ENCODE data around the gene KCNJ18.
"Not testable (repeated sequence)": the region's sequence is repeated elsewhere in the genome, so short reads cannot be mapped to it uniquely, and the experiment has no call there.

Gene KCNJ18

DNA sequence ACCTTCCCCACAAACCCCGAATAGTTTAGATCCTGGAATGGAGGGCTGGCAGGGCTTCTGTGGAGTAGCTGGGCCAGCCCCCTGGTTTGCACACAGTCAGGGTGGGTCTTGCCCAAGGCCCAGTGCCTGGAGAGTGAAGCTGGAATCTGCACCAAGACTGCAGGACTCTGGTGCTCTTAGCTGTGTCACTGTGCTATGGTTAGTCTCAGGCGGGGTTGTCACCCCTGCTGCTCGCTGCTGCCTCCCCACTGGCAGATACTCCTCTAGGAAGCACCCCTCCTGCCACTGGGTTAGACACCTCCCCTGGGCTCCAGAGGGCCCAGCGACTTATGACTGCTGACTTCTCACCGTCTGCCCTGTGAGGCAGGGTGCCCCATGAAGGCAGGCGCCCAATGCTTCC lies 842 bp upstream of the KCNJ18 start:
- H3K27ac Mint-ChIP-seq, H3K27me3 Mint-ChIP-seq, H3K4me1 Mint-ChIP-seq, H3K9me3 Mint-ChIP-seq, H3K4me3 Mint-ChIP-seq, H3K36me3 Mint-ChIP-seq: not testable (repeated sequence)

DNA sequence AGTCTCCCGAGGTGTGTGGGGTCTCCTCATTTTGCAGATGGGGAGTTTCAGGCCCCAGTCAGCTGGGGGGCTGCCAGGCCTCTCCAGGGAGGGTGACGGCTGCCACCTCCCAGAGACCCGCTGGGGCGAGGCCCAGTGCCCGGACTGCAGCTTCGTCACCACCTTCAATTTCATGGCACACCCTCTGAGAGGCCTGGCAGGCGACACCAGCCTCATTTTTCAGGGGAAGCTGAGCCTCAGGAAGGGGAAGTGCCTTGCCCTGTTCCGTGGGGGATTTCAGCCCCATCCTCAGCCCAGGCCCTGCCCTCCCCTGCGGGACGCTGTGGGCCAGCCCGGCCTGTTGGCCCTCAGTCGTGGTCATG lies 362 bp downstream of the KCNJ18 start:
- H3K36me3 Mint-ChIP-seq, H3K4me3 Mint-ChIP-seq, H3K9me3 Mint-ChIP-seq, H3K4me1 Mint-ChIP-seq, H3K27ac Mint-ChIP-seq, H3K27me3 Mint-ChIP-seq: not testable (repeated sequence)

- not testable (repeated sequence) for H3K4me1 Mint-ChIP-seq, H3K4me3 Mint-ChIP-seq, H3K9me3 Mint-ChIP-seq, H3K36me3 Mint-ChIP-seq, H3K27me3 Mint-ChIP-seq, H3K27ac Mint-ChIP-seq
Measured at GRCh38 chr17:21693391-21693796, 1.1 kb downstream of the KCNJ18 start.

- H3K36me3 Mint-ChIP-seq, H3K4me3 Mint-ChIP-seq, H3K27me3 Mint-ChIP-seq, H3K9me3 Mint-ChIP-seq, H3K27ac Mint-ChIP-seq, H3K4me1 Mint-ChIP-seq: not testable (repeated sequence)
Measured at GRCh38 chr17:21693937-21694336, 1.6 kb downstream of the KCNJ18 start.

DNA sequence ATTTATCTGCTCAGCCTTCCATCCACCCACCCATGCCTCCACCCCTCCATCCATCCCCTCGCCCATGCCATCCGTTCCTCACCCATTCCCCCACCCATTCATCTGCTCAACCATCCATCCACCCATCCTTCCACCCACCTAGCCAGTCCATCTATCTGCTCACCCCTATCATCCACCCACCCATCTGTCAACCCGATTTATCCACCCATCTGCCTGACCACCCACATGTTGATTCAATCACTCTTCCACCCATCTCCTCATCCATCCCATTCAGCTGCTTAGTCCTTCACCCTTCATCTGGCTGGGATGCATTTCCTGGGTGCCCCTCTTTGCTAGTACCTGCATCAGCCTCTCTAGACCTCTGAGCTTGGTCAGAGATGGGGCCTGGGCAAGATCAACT lies 3.9 kb downstream of the KCNJ18 start:
- not testable (repeated sequence) for H3K36me3 Mint-ChIP-seq, H3K4me3 Mint-ChIP-seq, H3K9me3 Mint-ChIP-seq, H3K27ac Mint-ChIP-seq, H3K27me3 Mint-ChIP-seq, H3K4me1 Mint-ChIP-seq

- H3K36me3 Mint-ChIP-seq, H3K27me3 Mint-ChIP-seq, H3K27ac Mint-ChIP-seq, H3K4me1 Mint-ChIP-seq, H3K9me3 Mint-ChIP-seq, H3K4me3 Mint-ChIP-seq: not testable (repeated sequence)
Measured at GRCh38 chr17:21696842-21697507, 4.7 kb downstream of the KCNJ18 start.

DNA sequence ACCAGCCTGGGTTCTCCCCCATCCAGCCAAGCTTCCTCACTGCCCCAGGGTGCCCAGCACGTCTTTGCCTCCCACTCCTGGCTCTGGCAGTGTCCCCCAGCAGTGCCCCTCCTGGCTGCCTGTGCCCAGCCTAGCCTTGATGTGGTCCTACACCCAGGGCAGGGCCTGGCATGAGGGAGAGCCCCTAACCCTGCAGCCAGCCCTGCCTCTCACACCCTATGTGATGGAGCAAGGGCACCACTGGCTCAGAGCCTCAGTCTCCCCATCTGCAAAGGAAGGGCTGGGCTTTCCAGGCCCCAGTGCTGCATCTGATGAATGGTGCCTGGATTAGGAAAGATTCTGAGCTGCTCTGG lies 5.2 kb downstream of the KCNJ18 start:
- not testable (repeated sequence) for H3K9me3 Mint-ChIP-seq, H3K27ac Mint-ChIP-seq, H3K4me3 Mint-ChIP-seq, H3K4me1 Mint-ChIP-seq, H3K36me3 Mint-ChIP-seq, H3K27me3 Mint-ChIP-seq

DNA sequence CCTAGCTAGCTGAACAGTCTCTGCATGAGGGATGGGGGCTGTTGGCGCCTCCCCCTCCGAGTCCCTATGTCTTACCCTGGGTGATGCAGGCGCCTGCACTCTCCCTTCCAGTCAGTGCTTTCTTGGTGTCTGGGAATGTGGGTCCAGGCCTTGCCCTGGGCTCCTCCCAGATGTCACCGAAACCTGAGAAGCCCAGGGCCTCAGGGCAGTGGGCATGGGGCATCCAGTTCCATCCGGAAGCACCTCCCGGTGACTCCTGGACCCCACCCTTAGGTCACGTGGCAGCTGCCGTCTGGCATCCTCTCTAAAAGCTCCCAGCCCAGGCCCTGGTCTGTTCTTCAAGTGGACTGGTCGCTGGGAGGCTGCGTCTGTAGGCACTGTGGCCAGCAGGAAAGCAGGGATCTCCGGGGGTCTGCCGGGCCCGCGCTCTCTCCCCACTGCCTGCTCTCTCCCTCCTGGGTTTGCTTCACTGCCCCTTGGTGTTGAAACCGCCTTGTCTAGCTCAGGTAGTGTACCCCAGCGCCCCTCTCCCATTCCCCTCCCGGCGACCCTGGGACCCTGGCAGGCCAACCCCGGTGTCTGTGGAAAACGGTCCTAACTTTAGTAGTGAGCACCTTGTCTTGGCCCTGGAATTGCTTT lies 6.2 kb downstream of the KCNJ18 start:
- H3K36me3 Mint-ChIP-seq, H3K9me3 Mint-ChIP-seq, H3K4me1 Mint-ChIP-seq, H3K27me3 Mint-ChIP-seq, H3K4me3 Mint-ChIP-seq, H3K27ac Mint-ChIP-seq: not testable (repeated sequence)

DNA sequence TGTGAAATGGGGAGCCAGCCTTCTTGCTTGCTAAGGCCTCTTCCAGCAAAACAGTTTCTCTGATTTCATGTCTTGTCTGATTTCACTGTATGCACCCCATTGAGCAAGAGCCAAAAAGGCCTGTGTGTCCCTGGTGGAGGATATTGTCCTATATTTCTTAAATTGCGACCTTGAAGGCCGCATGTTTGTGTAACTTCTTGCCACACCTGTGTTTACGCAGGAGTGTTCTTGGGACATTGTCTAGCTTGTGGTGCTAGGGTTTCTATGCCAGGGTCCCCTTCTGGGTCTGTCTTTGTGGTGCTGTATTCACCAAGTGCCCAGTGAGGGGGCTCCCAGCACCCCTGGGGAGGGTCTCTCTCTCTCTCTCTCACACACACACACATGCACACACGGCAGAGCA lies 6.8 kb downstream of the KCNJ18 start:
- H3K4me1 Mint-ChIP-seq, H3K27me3 Mint-ChIP-seq, H3K9me3 Mint-ChIP-seq, H3K36me3 Mint-ChIP-seq, H3K27ac Mint-ChIP-seq, H3K4me3 Mint-ChIP-seq: not testable (repeated sequence)

DNA sequence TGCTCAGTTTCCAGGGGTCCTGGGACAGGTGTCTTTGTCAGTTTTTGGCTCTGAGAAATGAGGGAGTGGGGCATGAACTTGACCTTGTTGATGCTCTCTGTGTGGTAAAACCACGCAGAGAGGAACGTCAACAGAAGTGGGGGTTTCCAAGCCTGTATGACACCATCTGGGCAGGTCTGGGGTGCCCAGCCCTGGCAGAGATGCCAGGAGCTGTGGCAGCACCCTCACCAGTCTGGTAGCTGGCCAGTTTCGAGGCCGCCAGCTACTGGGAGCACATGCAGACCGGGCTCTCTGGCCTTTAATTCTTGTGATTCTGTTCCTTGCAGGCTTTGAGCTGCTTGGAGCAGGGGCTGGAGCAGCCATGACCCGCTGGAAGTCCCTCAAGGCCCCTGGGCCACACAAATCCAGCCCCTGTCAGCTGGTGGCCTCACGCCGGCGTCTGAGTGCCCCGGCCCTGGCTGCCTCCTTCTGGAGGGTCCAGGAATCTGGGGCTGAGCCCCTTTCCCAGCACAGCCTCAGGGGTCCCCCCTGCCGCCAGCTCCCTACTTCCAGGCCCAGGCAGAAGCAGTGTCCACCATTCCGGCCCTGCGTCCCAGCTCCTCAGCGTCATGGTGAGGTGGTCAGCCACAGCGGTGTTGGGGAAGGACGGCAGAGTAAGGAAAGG lies 7.4 kb downstream of the KCNJ18 start:
- H3K27ac Mint-ChIP-seq, H3K36me3 Mint-ChIP-seq, H3K4me1 Mint-ChIP-seq, H3K4me3 Mint-ChIP-seq, H3K9me3 Mint-ChIP-seq, H3K27me3 Mint-ChIP-seq: not testable (repeated sequence)

DNA sequence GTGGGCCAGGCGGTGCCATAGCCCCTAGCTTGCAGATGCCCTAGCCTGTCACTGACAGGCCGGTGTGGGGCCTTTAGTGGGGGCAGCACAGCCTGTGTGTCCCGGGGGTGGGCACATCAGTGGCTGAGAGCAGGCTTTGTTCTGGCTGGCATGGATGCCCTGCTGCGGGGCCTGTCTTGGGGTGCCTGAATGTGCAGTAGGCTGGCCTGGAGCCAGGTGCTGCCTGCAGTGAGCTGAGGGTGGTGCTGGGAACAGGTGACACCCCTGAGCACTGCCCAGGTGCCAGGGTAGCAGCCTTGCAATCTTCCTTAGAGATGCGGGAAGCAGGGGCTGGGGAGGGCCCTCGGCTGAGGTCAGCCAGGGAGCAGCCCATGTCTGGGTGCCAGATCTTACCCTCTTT lies 8.8 kb downstream of the KCNJ18 start:
- H3K36me3 Mint-ChIP-seq, H3K27ac Mint-ChIP-seq, H3K9me3 Mint-ChIP-seq, H3K27me3 Mint-ChIP-seq, H3K4me3 Mint-ChIP-seq, H3K4me1 Mint-ChIP-seq: not testable (repeated sequence)

DNA sequence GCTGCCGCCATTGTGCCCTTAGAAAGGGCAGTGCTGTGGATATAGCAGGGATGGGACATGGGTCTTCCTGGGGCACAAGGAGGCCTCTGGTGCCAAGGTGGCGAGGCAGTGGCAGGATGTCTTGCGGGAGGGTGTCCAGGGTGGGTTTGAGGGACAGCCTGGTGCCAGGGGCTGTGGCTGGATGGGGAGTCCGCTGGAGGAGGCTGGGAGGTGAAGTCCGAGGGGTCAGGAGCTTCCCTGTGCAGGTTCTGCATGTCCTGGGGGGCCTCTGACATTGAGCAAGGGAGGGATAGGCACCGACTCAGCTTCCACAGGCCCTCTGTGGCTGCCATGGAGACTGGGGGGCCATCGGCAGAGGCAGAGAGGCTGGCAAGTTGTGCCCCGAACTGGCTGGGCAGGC lies 9.7 kb downstream of the KCNJ18 start:
- H3K4me1 Mint-ChIP-seq, H3K9me3 Mint-ChIP-seq, H3K27me3 Mint-ChIP-seq, H3K4me3 Mint-ChIP-seq, H3K27ac Mint-ChIP-seq, H3K36me3 Mint-ChIP-seq: not testable (repeated sequence)

DNA sequence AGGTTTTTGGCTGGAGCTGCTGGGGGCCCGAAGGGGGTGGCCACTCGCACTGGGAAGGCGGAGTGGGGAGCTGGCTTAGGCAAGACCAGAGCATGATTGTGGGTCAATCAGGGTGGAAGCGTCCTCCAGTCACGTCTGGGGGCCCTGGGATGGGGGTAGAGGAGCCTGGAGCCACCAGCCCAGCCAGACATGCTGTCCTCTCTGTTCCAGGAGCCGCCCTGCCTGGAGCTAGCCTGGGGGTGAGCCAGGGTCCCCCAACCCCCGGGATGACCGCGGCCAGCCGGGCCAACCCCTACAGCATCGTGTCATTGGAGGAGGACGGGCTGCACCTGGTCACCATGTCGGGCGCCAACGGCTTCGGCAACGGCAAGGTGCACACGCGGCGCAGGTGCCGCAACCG lies 10.2 kb downstream of the KCNJ18 start:
- H3K4me3 Mint-ChIP-seq, H3K9me3 Mint-ChIP-seq, H3K27me3 Mint-ChIP-seq, H3K4me1 Mint-ChIP-seq, H3K36me3 Mint-ChIP-seq, H3K27ac Mint-ChIP-seq: not testable (repeated sequence)

DNA sequence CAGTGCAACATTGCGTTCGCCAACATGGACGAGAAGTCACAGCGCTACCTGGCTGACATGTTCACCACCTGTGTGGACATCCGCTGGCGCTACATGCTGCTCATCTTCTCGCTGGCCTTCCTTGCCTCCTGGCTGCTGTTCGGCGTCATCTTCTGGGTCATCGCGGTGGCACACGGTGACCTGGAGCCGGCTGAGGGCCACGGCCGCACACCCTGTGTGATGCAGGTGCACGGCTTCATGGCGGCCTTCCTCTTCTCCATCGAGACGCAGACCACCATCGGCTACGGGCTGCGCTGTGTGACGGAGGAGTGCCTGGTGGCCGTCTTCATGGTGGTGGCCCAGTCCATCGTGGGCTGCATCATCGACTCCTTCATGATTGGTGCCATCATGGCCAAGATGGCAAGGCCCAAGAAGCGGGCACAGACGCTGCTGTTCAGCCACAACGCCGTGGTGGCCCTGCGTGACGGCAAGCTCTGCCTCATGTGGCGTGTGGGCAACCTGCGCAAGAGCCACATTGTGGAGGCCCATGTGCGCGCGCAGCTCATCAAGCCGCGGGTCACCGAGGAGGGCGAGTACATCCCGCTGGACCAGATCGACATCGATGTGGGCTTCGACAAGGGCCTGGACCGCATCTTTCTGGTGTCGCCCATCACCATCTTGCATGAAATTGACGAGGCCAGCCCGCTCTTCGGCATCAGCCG lies 10.8 kb downstream of the KCNJ18 start:
- not testable (repeated sequence) for H3K4me1 Mint-ChIP-seq, H3K27ac Mint-ChIP-seq, H3K9me3 Mint-ChIP-seq, H3K36me3 Mint-ChIP-seq, H3K4me3 Mint-ChIP-seq, H3K27me3 Mint-ChIP-seq

DNA sequence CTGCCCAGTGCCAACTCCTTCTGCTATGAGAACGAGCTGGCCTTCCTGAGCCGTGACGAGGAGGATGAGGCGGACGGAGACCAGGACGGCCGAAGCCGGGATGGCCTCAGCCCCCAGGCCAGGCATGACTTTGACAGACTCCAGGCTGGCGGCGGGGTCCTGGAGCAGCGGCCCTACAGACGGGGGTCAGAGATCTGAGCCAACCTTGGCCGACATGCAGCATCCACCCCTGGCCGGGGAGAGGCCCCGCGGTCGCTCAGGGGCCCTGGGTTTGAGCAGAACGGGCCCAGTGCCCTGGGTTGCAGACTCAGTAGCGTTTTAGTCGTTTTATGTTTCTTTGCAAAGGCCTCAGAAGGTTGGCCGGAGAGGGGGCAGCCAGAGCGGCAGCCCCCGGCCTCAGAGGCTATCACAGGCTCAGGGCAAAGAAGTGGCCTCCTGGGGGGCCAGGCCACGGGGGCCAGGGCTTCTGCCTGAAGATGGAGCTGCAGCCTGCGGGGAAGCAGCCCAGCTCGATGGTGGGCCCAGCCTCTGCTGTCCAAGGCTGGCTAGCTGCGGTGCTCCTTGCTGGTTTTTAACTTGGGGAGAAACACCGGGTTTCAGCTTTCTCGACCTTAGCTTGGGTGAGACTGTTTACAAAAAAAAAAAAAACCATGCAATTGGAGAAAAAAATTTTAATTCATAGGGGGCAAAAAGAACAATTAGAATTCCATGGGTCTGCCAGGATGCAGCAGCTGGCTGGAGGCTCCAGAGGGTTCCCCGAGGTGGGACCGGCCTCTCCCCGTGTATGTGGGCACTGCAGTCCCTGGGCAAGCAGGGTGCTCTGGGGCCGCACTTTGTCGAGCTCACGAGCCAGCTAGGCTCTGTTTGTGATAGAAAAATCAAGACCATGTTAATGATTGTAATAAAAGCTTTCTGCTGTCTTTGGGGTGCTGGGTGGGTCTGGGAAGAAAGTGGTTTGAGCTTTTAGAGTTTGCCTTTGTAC lies 11.9 kb downstream of the KCNJ18 start:
- not testable (repeated sequence) for H3K36me3 Mint-ChIP-seq, H3K9me3 Mint-ChIP-seq, H3K27ac Mint-ChIP-seq, H3K4me1 Mint-ChIP-seq, H3K27me3 Mint-ChIP-seq, H3K4me3 Mint-ChIP-seq
